Panc1 (cell line): ENCODE results near the gene ITLN1. TPM values are rescaled to one million over a fixed set of nuclear protein-coding genes. Genes with fewer than 3 reads are reported as not detected.
A peak's percentile ranks its signal among the peaks of the same experiment; 100 is the strongest.

Experiments
- ATAC-seq: fragments of 200-7000 bp; cut with Tn5 transposase; 2 replicates; pipeline ENCODE4 v1.9.1; 2020; ENCODE audit warnings: mild to moderate bottlenecking, moderate library complexity
- BruUV-seq: library from RNA; stranded (reverse); fragments of 400-500 nt; replicated peaks from 2 replicates; lab custom pipeline; 2021; lab: Mats Ljungman, UMichigan
- CTCF ChIA-PET: fragments of 300-600 bp; sonication (Branson Sonifier 250); formaldehyde crosslinking; loops from one replicate; lab custom pipeline; 2022; ENCODE audit warnings: antibody characterized with exemption; lab: Charles Lee
- POLR2A ChIA-PET: fragments of 300-600 bp; sonication (Branson Sonifier 250); formaldehyde crosslinking; loops from one replicate; lab custom pipeline; 2022; ENCODE audit warnings: antibody characterized with exemption; lab: Charles Lee
- DNase-seq: peaks from one replicate; pipeline ENCODE4 v3.0.0-alpha.2; 2010; ENCODE audit warnings: low read depth, low spot score
- H3K27ac ChIP-seq: 2 replicates; pipeline ENCODE4 v1.5.1; 2011; ENCODE audit warnings: mild to moderate bottlenecking, low read length, inconsistent platforms
- H3K27me3 ChIP-seq: fragments of 200-500 bp; sonication (Bioruptor generic); 2 replicates; pipeline ENCODE4 v1.6.0; 2014; ENCODE audit warnings: low read length, inconsistent platforms; ENCODE audit not compliant: control insufficient read depth, insufficient read depth
- H3K36me3 ChIP-seq: fragments of 200-500 bp; sonication (Bioruptor generic); 2 replicates; pipeline ENCODE4 v1.5.1; 2014; ENCODE audit warnings: inconsistent platforms, mild to moderate bottlenecking, low read length, moderate library complexity; ENCODE audit not compliant: control insufficient read depth, insufficient read depth
- H3K4me1 ChIP-seq: 2 replicates; pipeline ENCODE4 v1.5.1; 2011; ENCODE audit warnings: inconsistent platforms, mild to moderate bottlenecking, low read length, moderate library complexity; ENCODE audit not compliant: control insufficient read depth, insufficient read depth
- H3K4me3 ChIP-seq, 2 experiments: 2 replicates each; pipeline ENCODE4 v1.5.1; 2011 to 2012; ENCODE audit warnings: low read depth in 2 of 2, low read length in 2 of 2, mild to moderate bottlenecking in 2 of 2, inconsistent platforms in 1 of 2, moderate library complexity in 1 of 2
- H3K9me3 ChIP-seq: fragments of 200-500 bp; sonication (Bioruptor generic); 2 replicates; pipeline ENCODE4 v1.5.1; 2014; ENCODE audit warnings: low read depth, mild to moderate bottlenecking, inconsistent platforms, low read length, moderate library complexity; ENCODE audit not compliant: control insufficient read depth, insufficient read depth
- POLR2AphosphoS5 ChIP-seq: IDR thresholded peaks from 2 replicates; pipeline ENCODE4 v1.6.1; 2012; ENCODE audit warnings: mild to moderate bottlenecking, low read depth, low read length, moderate library complexity
- REST ChIP-seq, 2 experiments: IDR thresholded peaks; 2 replicates each; pipeline ENCODE4 v1.6.1; 2011 to 2012; ENCODE audit warnings: low read depth in 2 of 2, control low read depth in 1 of 2, low read length in 1 of 2, mild to moderate bottlenecking in 1 of 2, moderate library complexity in 1 of 2; ENCODE audit not compliant: insufficient read depth in 1 of 2
- SIN3A ChIP-seq: IDR thresholded peaks from 2 replicates; pipeline ENCODE4 v1.6.1; 2012; ENCODE audit warnings: low read depth, mild to moderate bottlenecking, low read length, moderate library complexity, borderline replicate concordance; ENCODE audit not compliant: insufficient read depth
- TCF7L2 ChIP-seq: IDR thresholded peaks from 2 replicates; pipeline ENCODE4 v1.6.1; 2011; ENCODE audit warnings: mild to moderate bottlenecking, low read depth, low read length, inconsistent platforms
- in situ Hi-C: cut with HindIII; loops from 2 replicates; pipeline ENCODE4 v1.10.0; 2016; ENCODE audit warnings: low sequenced_read_pairs, low pct_unique_long_range_greater_than_20kb
- intact Hi-C: fragments of 100-400 bp; cut with micrococcal nuclease; formaldehyde crosslinking; loops from one replicate; pipeline ENCODE4 v1.10.0; 2022; ENCODE audit not compliant: unreplicated experiment
- total RNA-seq: library from RNA; stranded (reverse); gene quantifications from one replicate; pipeline ENCODE4 v1.2.1, GENCODE V29; 2021; ENCODE audit not compliant: unreplicated experiment
- TF ChIP-seq, protein P1 (sequence below): fragments of 450-650 bp; IDR thresholded peaks from 2 replicates; pipeline ENCODE4 v1.5.1; 2017; ENCODE audit warnings: mild to moderate bottlenecking

ITLN1 gene
- total RNA-seq, 1 experiment from 2014 or later, result not detected

GRCh38 chr1:160830321-160831153 lies 54.4 kb downstream of the ITLN1 start:
- BruUV-seq, result no TSS peak
- ATAC-seq (peak; percentile 85), DNase-seq (peak; percentile 30)
- H3K27ac ChIP-seq, result no peak overlapping the region
- no peaks in the 10 kb centered on the region for H3K9me3 ChIP-seq
- H3K4me1 ChIP-seq, result no peaks in the 10 kb centered on the region
- in situ Hi-C loops (no loop called here), intact Hi-C loops (loop anchor here (2.0 kb wide), 1 partner anchor 104 kb away; no protein-coding TSS in a partner anchor)
- POLR2A ChIA-PET, result no interaction called here
- TF ChIP-seq, protein P1, sequence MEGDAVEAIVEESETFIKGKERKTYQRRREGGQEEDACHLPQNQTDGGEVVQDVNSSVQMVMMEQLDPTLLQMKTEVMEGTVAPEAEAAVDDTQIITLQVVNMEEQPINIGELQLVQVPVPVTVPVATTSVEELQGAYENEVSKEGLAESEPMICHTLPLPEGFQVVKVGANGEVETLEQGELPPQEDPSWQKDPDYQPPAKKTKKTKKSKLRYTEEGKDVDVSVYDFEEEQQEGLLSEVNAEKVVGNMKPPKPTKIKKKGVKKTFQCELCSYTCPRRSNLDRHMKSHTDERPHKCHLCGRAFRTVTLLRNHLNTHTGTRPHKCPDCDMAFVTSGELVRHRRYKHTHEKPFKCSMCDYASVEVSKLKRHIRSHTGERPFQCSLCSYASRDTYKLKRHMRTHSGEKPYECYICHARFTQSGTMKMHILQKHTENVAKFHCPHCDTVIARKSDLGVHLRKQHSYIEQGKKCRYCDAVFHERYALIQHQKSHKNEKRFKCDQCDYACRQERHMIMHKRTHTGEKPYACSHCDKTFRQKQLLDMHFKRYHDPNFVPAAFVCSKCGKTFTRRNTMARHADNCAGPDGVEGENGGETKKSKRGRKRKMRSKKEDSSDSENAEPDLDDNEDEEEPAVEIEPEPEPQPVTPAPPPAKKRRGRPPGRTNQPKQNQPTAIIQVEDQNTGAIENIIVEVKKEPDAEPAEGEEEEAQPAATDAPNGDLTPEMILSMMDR, result peak; percentile 79
- TF ChIP-seq REST (IDR thresholded peaks at IDR 0.05; ENCODE audit: insufficient read depth in 1 of 2, low read depth in 2 of 2, low read length in 1 of 2), result no peak
- no peak overlapping the region for H3K4me3 ChIP-seq
- no peaks in the 10 kb centered on the region for H3K36me3 ChIP-seq
- H3K27me3 ChIP-seq, result 0 out of 2 replicates have a peak, but pooled peaks cover 3% of the 10 kb centered on the region
- CTCF ChIA-PET, result no interaction called here

DNA sequence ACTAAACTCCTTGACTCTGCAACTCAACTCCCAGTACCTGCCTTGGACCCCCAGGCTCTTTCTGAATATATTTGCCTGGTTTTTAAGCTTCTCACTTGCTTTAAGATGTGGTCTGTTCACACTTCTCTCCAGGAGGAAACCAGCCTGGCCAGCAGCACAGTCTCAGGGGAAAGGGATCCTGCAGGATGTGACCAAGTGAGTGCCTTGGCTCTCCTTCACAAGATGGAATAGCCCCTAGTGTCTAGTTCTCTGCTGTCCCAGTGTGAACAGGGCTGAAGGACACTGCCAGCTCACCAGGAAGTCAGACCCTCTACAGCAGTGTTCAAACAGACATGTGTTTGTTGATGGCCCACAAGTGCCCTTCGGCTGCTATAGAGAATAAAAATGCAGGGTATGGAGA lies 55.2 kb downstream of the ITLN1 start:
- intact Hi-C loops, result loop anchor here (2.0 kb wide), 1 partner anchor 103 kb away; no protein-coding TSS in a partner anchor
- Histone ChIP-seq H3K9me3 (no peaks in the 10 kb centered on the region), H3K4me3 (no peak overlapping the region), H3K36me3 (no peaks in the 10 kb centered on the region), H3K27me3 (0 out of 2 replicates have a peak, but pooled peaks cover 3% of the 10 kb centered on the region), H3K27ac (no peak overlapping the region), H3K4me1 (no peaks in the 10 kb centered on the region)
- no peak for ATAC-seq
- no peak for DNase-seq
- TF ChIP-seq REST (IDR thresholded peaks at IDR 0.05; ENCODE audit: insufficient read depth in 1 of 2, low read depth in 2 of 2, low read length in 1 of 2), result no peak
- TF ChIP-seq TCF7L2, result no peak
- no peak for TF ChIP-seq POLR2AphosphoS5
- TF ChIP-seq SIN3A, result no peak
- in situ Hi-C loops, result no loop called here
- POLR2A ChIA-PET, result no interaction called here
- no TSS peak for BruUV-seq
- CTCF ChIA-PET, result no interaction called here
